T-helper 17 cell (primary cell): Measurements from ENCODE around the gene FBXO46. TPM values are rescaled to one million over a fixed set of nuclear protein-coding genes. Genes with fewer than 3 reads are reported as not detected.
"Not testable (repeated sequence)": the region's sequence is repeated elsewhere in the genome, so short reads cannot be mapped to it uniquely, and the experiment has no call there.

Source experiments
- ATAC-seq: fragments of 150-1000 bp; cut with Tn5 transposase; 2 replicates; pipeline ENCODE4 v1.10.0; 2021; ENCODE audit warnings: mild to moderate bottlenecking, moderate library complexity
- DNase-seq, 3 donors: peaks; one replicate each; pipeline versions ENCODE4 v3.0.0 to v3.0.0-alpha.2; 2020 to 2021
- H3K9me3 ChIP-seq: one replicate; pipeline ENCODE4 v1.7.0; 2013; ENCODE audit warnings: low read length, mild to moderate bottlenecking; ENCODE audit not compliant: control insufficient read depth, poor library complexity, severe bottlenecking
- H3K27ac Mint-ChIP-seq: one replicate; pipeline ENCODE4 v1.8.0; 2022; ENCODE audit warnings: mild to moderate bottlenecking, moderate library complexity, mixed read lengths
- H3K27me3 Mint-ChIP-seq: one replicate; pipeline ENCODE4 v1.8.0; 2022; ENCODE audit warnings: mixed read lengths
- H3K36me3 Mint-ChIP-seq: one replicate; pipeline ENCODE4 v1.8.0; 2022; ENCODE audit warnings: low read depth, mixed read lengths
- H3K4me1 Mint-ChIP-seq: one replicate; pipeline ENCODE4 v1.8.0; 2022; ENCODE audit warnings: mild to moderate bottlenecking, mixed read lengths
- H3K4me3 Mint-ChIP-seq: one replicate; pipeline ENCODE4 v1.8.0; 2022; ENCODE audit warnings: mild to moderate bottlenecking, moderate library complexity, mixed read lengths
- total RNA-seq, 4 donors: library from RNA in 2 of 4; stranded (reverse) in 2 of 4; gene quantifications; one replicate each; pipeline ENCODE4 v1.2.3 and lab custom pipeline; 2022 to 2026

The FBXO46 gene
- total RNA-seq, 2 donors from 2014 or later = 19.4 to 23.2 TPM

DNA sequence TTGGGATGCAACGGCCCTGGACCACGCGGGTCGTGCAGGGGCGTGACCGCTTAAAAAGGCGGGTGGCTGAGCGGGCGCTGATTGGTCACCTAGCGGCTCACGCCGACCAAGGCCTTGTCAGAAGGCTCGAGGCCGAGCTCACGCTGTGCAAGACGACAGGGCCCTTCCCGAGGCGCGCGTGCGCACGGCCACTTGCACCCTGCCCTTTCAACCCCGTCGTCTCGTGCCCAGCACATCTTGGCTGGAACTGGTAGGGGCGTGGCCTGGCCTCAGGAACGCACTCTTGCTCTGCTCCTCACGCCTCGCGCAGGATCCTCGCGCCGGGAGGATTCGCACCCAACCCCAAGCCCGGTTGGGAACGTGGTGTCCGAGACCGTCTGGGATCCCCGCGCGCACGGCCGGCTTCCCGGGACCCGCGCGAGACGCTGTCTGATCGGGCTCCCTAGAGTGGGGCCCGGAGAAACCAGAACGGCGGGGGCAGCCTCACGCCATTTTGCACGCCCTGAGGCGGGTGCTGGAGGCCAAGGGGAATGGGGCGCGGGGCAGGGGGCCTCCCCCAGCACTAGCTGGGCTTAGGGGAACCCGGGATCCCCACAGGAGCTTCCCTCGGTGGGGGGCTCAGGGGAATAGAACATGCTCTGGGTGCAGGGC is 2.6 kb upstream of the FBXO46 start, which contains the start of gene MEIOSIN:
MEIOSIN (plus strand) TSS at position 280 of the 651 bp plus-strand sequence. CDS start 1,938 bp downstream, outside the sequence.
- no peak within 1 kb of the TSS for H3K4me3 Mint-ChIP-seq
- DNase-seq (no peak), ATAC-seq (no peak)
- no peaks in the 10 kb centered on the region for H3K9me3 ChIP-seq
- peaks cover 5% of the 10 kb centered on the region for H3K36me3 Mint-ChIP-seq
- H3K27ac Mint-ChIP-seq = no peak within 1 kb of the TSS
- H3K4me1 Mint-ChIP-seq = peaks cover 17% of the 10 kb centered on the region
- peaks cover 5% of the 10 kb centered on the region for H3K27me3 Mint-ChIP-seq

DNA sequence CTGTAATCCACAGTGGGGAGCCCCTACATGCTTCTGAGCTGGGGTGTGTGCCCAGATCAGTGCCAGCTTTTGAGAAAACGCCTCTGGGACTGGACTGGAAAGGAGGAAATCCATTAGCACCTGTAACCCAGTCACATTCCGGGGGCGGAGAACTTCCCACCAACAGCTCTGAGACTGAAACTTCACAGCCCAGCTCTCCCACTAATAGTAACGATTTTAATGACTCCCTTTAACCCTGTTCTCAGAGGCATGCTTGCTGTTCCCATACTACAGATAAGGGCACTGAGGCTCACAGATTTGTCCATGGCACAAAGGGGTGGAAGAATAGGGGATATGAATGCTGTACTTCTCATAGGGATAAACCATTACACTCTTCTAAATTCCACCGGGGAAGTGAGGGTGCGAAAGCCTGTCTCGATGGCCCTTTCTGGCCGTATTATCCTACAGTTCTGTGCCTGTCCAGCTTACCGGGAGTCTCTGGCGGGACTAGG is 851 bp downstream of the FBXO46 start:
- H3K27ac Mint-ChIP-seq = peak overlapping the region; percentile 96
- peak overlapping the region; percentile 97 for H3K4me3 Mint-ChIP-seq
- peaks cover 2% of the 10 kb centered on the region for H3K36me3 Mint-ChIP-seq

DNA sequence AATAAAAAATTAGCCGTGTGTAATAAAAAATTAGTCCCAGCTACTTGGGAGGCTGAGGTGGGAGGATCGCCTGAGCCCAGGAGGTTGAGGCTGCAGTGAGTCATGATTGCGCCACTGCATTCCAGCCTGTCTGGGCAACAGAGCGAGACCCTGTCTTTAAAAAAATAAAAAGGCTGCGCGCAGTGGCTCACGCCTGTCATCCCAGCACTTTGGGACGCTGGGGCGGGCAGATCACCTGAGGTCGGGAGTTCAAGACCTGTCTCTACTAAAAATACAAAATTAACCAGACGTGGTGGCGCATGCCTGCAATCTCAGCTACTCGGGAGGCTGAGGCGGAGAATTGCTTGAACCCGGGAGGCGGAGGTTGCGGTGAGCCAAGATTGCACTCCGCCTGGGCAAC is 2.0 kb downstream of the FBXO46 start:
- peak overlapping the region; percentile 75 for H3K27ac Mint-ChIP-seq
- H3K27me3 Mint-ChIP-seq, ATAC-seq, H3K9me3 ChIP-seq, H3K36me3 Mint-ChIP-seq, DNase-seq, H3K4me3 Mint-ChIP-seq: not testable (repeated sequence)
- peaks cover 27% of the 10 kb centered on the region for H3K4me1 Mint-ChIP-seq

More for the DNA sequence above, 851 bp downstream of the FBXO46 start:
- no peak for DNase-seq
- Mint-ChIP-seq H3K4me1 (peaks cover 27% of the 10 kb centered on the region), H3K27me3 (no peaks in the 10 kb centered on the region)
- no peaks in the 10 kb centered on the region for H3K9me3 ChIP-seq
- ATAC-seq = no peak

DNA sequence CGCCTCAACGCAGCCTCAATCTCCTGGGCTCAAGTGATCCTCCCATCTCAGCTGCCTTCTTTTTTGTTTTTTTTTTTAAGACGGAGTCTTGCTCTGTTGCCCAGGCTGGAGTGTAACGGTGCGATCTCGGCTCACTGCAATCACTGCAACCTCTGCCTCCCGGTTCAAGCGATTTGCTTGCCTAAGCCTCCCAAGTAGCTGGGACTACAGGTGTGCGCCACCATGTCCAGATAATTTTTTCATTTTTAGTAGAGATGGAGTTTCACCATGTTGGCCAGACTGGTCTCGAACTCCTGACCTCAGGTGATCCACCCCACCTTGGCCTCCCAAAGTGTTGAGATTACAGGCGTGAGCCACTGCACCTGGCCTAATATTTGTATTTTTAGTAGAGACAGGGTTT is 10.6 kb downstream of the FBXO46 start:
- not testable (repeated sequence) for H3K36me3 Mint-ChIP-seq, H3K27ac Mint-ChIP-seq, H3K27me3 Mint-ChIP-seq, DNase-seq, H3K4me3 Mint-ChIP-seq, ATAC-seq, H3K9me3 ChIP-seq
- H3K4me1 Mint-ChIP-seq = peaks cover 30% of the 10 kb centered on the region

DNA sequence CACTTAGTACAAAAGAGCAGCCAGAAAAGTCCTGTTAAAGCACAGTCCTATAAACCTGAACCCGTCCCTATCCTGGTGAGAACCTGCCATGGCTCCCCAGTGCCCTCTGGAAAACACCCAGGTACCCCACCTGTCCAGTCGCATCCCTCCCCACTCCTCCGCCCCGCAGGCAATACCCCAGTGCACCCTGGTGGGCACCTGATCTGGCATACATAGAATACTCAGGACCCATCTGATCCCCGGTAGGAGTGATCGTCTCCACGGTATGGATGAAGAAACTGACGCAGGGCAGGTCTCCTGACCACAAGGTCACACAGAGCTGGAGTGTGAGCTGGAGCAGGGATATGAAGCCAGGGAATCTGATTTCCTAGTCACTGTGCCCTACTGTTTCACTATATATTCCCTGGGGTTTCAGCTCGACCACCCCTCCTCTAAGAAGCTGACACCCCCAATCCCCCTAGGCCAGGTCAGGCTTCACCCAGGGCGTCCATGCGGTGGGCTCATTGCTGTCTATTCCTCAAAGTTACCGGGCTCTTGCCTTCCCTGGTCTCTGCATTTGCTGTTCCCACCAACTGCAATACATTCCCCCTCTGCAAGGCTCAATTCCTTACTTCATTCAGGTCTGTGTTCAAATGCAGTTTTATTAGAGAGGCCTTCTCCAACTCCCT is 12.6 kb downstream of the FBXO46 start:
- Mint-ChIP-seq H3K27me3 (no peaks in the 10 kb centered on the region), H3K36me3 (no peaks in the 10 kb centered on the region), H3K4me3 (peak overlapping the region; percentile 99), H3K4me1 (peaks cover 30% of the 10 kb centered on the region), H3K27ac (peak overlapping the region; percentile 96)
- no peak for DNase-seq
- no peaks in the 10 kb centered on the region for H3K9me3 ChIP-seq
- no peak for ATAC-seq

DNA sequence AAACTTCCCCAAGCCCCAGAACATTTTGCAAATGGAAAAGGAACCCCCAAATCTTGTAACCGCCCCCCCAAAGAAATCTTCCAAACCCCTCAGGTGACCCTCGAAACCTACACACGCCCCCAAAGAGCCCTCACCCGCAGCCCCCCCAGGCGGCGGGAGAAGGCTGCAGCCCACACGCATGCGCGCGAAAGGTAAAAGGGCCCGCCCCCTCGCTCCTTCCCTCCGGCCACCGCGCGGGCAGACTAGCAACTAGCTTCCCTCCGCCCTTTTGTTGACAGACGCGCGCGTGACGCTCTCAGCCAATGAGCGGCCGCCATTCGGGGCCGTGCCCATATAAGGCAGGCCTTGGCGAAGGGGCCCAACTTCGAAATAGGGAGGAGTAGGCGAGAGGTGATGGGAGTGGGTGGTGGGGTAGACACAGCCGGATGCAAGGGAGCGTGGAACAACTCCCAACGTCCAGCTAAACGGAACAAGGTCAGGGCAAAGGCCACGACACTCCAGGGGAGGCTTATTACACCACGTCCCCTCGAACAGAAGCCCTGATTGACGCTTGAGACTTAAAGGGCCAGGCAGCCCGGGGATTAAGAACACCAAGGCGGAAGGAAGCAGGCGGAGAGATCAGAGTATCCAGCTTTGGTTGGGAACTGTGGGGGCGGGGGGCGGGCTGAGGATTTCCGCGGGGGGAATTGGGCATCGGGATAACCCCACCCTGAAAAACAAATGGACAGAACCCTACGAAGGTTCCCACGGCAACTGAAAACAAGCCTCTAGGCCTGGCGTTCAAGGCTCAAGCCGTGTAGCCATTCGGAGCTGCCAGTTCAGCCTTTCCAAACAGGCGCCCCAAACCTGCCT is 13.3 kb downstream of the FBXO46 start:
- peak overlapping the region; percentile 96 for H3K27ac Mint-ChIP-seq
- H3K9me3 ChIP-seq = no peaks in the 10 kb centered on the region
- peak overlapping the region; percentile 99 for H3K4me3 Mint-ChIP-seq
- peaks cover 30% of the 10 kb centered on the region for H3K4me1 Mint-ChIP-seq
- H3K36me3 Mint-ChIP-seq = no peaks in the 10 kb centered on the region
- no peaks in the 10 kb centered on the region for H3K27me3 Mint-ChIP-seq
- peak; percentile 96 for ATAC-seq
- peak; percentile 91 to 96 (median 95) for DNase-seq

DNA sequence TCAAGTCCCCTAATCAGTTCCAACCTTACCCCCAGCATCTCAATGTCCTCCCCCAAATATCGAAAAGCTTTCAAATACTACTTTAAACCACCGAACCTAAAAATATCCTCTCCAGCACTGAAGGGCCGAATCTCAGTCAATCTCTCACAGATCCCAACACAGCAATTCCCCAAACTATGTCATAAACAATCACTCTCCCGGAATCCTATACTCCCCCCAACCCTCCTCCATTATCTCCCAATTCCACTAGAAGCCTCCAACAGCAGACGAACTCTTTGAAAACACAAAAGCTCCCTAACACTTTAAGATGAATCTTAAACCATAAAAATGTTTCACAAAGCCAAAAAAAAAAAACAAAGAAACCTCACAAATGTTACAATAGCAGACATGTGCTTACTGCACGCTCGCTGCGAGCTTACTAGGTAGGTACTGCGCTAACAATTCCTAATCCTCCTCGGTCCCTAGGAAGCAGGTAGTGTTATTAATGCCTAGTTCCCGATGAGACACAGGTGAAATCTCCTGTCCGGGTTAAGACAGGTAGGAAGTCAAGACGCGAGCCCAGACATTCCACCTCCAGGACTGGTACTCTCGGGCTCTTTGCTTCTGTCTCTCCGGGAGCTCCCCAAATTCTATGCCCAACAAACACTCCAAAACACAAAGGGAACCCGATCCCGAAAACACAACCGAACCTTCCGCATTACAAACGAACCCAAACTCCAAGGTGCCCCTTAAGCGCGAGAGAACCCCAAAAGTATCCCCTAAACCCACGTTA is 14.2 kb downstream of the FBXO46 start:
- peaks cover 27% of the 10 kb centered on the region for H3K4me1 Mint-ChIP-seq
- H3K27ac Mint-ChIP-seq = peak overlapping the region; percentile 96
- peak overlapping the region; percentile 99 for H3K4me3 Mint-ChIP-seq
- H3K9me3 ChIP-seq = no peaks in the 10 kb centered on the region
- DNase-seq (no peak), ATAC-seq (no peak)
- no peaks in the 10 kb centered on the region for H3K36me3 Mint-ChIP-seq
- H3K27me3 Mint-ChIP-seq = no peaks in the 10 kb centered on the region

DNA sequence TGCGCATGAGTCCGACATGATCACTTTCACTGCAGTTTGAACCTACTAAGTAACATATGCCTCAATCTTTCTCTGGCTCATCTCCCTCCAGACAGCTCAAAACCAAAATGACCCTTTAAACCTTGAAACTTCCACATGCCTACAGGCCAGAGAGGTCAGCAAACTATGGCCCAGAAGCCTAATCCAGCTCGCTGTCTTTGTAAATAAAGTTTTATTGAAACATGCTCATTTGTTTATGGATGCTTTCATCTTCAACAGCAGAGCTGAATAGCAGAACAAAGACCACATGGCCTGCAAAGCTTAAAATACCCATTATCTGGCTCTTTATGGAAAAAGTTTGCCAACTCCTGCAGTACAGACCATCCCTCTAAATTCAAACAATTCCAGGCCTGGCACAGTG is 15.6 kb downstream of the FBXO46 start:
- Mint-ChIP-seq H3K36me3 (peaks cover 2% of the 10 kb centered on the region), H3K4me3 (no peak overlapping the region), H3K27me3 (no peaks in the 10 kb centered on the region), H3K27ac (no peak overlapping the region), H3K4me1 (peaks cover 30% of the 10 kb centered on the region)
- ATAC-seq (no peak), DNase-seq (no peak)
- no peaks in the 10 kb centered on the region for H3K9me3 ChIP-seq

DNA sequence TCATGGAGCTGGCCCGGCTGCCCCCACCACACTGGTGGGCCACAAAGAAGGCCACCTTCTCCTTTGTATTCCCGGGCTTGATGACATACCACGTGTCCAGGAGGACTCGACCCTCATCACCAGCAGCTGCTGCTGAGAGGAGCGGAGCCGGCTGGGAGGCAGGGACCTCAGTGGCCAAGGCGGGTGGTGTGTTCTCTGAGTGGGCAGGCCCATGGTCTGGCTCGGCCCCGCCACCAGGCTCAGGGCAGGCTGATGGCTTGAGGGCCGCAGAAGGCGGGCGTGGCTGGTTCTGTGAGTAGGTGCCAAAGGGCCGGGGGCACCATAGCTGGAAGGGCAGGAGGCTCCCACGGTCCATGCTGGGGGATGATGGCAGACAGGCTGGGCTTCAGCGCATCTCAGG is 17.6 kb downstream of the FBXO46 start:
- no peak for ATAC-seq
- peaks cover 2% of the 10 kb centered on the region for H3K36me3 Mint-ChIP-seq
- no peaks in the 10 kb centered on the region for H3K9me3 ChIP-seq
- no peak overlapping the region for H3K4me3 Mint-ChIP-seq
- no peak for DNase-seq
- H3K27me3 Mint-ChIP-seq = no peaks in the 10 kb centered on the region
- no peak overlapping the region for H3K27ac Mint-ChIP-seq
- peaks cover 26% of the 10 kb centered on the region for H3K4me1 Mint-ChIP-seq

DNA sequence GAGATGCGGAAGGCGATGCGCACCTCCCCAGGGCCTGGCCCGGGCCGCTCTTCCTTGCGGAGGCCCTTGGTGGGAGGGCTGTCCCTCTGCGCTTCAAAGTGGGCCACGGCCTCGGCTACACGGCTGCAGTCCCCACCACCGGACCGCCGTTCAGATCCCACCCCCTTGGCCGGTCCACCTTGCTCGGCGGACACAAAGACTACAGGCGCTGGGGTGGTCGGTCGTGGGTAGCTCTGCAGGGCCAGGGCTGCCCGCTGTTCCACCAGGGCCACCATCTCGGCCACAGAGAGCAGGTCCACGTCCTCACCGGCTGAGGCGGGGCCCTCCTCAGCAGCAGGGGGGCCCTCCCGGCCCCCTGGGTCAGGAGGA is 18.0 kb downstream of the FBXO46 start:
- Mint-ChIP-seq H3K4me3 (no peak overlapping the region), H3K27me3 (no peaks in the 10 kb centered on the region), H3K27ac (no peak overlapping the region), H3K4me1 (peaks cover 26% of the 10 kb centered on the region), H3K36me3 (peaks cover 2% of the 10 kb centered on the region)
- DNase-seq (no peak), ATAC-seq (no peak)
- H3K9me3 ChIP-seq = no peaks in the 10 kb centered on the region

DNA sequence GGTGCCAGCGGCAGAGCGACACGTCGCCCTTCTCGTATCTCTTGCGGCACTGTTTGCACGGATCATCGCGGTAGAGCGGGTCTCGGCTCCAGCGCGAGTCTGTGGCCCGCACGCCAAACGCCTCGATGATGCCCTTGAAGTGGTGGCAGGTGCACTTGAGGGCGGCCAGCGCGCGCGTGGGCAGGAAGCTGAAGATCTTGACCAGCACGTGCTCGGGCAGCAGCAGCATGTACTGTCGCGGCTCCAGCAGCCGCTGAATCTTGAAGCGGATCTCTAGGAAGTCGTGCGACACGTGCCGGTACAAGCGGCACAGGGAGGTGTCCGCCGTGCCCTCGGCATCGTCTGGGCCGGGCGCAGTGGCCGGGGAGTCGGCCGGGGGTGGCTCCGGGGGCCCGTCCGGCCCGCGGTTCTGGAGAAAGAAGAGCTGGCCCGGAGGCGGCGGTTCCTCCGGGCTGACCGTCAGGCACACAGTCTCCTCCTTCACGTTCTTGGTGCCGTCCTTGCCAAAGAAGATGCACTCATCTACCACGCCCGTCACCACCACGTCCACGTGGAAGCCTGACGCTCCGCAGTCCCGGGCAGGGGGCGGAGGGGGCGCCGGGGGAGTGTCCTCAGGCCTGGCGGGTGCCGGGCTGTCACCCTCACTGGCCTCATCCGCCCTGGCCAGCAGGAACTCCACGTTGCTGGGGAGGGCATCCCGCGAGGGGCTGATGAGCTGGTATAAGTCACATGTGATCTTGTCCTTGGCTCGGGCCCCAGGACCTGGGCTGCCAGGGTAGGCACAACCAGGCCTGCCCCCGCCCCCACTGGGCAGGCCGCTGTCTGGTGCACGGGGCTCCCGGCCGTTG is 18.6 kb downstream of the FBXO46 start:
- Mint-ChIP-seq H3K4me3 (no peak overlapping the region), H3K36me3 (peaks cover 2% of the 10 kb centered on the region), H3K27ac (no peak overlapping the region), H3K27me3 (no peaks in the 10 kb centered on the region), H3K4me1 (peaks cover 21% of the 10 kb centered on the region)
- DNase-seq (no peak), ATAC-seq (no peak)
- no peaks in the 10 kb centered on the region for H3K9me3 ChIP-seq
